NCI-H187 treated with DMSO at 0.1 percent for 48 hours (cell line): ENCODE results near the gene TECRL.

Source experiments
- DNase-seq: peaks from one replicate; lab custom pipeline; 2025; lab: John Stamatoyannopoulos, UW

The TECRL gene

DNA sequence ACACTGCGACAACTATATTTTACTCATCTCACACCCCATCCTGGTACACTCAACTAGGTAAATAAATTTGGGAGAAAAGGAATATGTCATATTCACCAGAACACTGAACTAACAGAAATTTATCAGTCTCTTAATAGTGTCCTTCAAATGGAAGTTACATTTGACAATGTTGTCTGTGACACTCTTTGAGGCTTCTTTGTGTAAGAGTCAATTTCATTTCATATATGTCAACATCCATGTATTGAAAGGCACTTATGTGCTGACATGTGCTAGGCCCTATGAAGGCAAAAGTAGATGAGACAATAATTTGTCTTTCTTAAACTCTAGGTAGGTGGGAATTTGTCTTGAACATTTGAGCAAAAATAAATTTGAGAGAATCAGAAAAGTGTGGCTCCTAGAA is 82.0 kb downstream of the TECRL start:
- no peak for DNase-seq

DNA sequence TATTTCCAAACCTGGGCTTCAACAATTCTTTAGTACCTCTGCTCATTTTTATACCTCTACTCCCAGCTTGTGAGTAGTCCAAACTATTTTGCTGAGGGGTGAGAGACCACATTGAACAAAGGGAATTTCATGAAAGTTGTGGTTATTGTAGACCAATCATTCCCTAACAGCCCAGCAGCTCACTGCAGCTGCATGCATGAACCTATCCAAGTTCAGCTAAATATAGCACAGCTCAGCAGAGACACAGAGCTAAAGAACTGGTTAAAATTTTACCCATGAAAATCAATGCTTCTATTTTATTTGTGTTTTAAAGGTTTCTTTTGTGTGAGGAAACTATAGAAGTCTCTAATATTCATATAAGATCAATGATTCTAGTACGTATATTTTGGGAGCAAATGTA is 82.7 kb downstream of the TECRL start:
- no peak for DNase-seq

DNA sequence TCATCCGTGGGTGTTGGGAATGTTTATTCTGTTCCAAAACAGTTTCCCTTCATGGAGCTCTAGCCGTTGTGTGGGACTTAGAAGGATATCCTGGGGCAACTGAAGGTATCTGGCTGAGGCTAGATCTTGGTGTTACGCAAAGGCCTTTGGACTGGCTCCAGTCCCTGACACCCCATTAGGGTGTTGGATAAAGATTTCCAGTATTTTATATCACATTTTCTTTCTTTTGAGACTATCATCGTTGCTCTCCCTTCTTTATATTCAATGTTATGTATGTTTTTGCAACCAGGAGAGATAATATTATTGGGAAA is 103.0 kb downstream of the TECRL start:
- DNase-seq = no peak

DNA sequence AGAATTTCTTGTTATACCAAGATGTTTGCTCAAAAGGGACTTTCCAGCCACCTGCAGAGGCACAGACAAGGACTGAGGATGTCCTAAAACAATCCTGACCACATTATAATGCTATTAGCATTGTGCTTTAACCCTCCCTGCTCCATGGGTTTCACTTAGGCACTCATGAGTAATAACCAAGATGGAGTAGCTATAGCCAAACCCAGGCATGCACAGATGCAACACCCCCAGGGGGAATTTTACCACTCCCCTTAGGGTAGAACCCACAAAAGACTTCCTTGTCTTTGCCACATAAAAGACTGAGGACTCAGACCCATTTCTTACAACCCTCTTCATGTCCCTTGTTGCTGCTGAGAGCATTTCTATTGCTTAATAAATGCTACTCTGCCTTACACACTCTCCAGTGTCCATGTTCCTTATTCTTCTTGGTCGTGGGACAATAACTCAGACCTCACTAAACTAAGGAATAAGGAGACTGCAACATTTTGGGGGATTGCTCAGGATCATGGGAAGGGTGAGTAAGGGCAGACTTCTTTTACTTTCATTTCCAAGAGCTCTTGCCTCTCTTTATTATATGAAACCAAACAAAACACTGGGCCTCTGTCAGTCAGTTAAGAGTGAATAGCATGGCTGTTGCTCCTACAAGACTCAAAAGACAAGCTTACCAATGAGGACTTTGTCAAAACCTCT is 103.5 kb downstream of the TECRL start:
- no peak for DNase-seq

DNA sequence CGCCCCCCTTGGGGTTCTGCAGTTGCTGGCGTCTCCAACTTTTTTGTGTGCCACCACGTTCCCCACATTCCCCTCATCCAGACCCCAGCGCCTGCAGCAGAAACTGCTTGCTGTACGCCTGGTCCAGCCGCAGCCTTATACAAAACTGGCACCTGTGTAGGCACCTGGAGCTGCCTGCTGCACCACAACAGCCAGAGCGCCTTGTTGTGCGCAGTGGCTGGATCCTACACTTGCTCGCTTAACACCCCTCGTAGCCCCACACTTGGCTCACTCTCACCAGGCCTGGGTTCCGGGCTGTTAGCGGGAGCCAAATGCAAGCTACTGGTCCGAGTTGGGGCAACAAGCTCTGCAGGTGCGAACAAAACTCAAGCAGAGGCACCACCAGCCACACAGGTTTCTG is 136.8 kb downstream of the TECRL start:
- no peak for DNase-seq

DNA sequence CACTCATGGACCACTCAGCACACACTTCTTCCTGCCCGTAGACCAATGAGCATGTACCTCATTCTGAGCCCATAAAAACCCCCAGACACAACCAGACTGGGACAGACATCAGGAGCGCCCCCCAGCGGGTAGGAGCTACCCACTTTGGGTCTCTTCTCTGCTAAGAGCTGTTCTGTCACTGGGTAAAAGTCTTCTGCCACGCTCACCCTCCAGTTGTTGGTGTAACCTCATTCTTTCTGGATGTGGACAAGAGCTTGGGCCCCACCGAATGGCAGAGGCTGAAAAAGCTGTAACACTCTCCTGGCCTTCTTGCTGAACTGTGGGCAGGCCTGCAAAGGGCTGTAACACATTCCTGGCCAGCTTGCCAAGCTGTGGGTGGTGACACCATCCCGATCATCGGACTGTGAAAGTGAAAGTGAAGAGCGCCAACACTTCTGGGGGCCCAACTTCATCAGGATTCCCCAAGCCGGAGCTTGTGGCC is 137.6 kb downstream of the TECRL start:
- DNase-seq = no peak

DNA sequence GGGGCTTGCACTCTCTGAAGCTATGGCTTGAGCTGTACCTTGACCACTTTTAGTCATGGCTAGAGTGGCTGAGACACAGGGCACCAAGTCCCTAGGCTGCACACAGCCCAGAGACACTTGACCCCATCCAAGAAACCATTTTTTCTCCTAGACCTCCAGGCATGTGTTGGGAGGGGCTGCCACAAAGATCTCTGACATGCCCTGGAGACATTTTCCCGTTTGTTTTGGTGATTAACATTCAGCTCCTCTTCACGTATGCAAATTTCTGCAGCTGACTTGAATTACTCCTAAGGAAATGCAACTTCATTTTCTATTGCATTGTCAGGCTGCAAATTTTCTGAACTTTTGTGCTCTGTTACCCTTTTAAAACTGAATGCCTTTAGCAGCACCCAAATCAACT is 142.6 kb downstream of the TECRL start:
- DNase-seq = no peak

DNA sequence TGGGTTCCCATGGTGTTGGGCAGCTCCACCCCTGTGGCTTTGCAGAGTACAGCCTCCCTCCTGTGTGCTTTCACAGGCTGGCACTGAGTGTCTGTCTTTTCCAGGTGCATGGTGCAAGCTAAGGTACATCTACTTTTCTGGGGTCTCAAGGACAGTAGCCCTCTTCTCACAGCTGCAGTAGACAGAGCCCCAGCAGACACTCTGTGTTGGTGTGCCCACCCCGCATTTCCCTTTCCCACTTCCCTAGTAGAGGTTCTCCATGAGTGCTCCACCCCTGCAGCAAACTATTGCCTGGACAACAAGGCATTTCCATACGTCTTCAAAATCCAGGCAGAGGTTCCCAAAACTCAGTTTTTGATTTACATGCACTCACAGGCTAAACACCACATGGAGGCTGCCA is 143.0 kb downstream of the TECRL start:
- no peak for DNase-seq

DNA sequence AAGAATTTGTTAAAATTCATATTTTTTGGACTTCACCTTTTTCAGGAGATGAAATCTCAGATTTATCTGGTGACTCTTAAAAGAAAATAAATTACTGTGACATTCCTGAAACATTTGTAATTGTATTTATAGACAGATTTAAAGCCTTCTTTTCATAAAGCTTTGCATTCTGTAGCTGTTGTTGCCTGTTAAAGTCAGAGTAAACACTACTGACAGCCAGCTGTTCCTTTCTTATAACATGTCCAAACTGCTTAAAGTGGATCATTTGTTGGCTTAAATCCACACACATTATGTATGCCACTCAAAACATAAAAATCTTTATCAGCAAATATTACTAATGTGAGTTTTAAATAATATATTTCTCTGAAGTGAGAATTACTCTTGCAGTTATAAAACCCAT is 157.5 kb downstream of the TECRL start:
- no peak for DNase-seq

DNA sequence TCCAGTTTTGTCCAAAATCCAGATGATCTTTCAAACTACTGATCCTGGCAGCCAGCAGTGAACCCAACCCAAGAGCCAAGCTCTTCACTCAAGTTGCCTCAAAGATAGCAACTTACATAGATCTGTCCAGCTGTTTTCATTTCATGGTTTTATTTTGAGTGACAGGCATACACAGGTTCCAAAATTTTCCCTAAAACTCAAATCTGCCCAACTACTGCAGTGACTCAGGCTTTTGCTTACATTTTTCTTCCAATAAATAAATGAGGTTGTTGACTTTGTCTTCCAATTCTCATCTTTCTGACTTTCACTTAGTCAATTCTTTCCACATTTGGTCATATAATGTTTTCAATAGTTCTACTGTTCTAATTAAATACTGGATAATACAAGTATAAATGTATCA is 158.8 kb downstream of the TECRL start:
- no peak for DNase-seq

DNA sequence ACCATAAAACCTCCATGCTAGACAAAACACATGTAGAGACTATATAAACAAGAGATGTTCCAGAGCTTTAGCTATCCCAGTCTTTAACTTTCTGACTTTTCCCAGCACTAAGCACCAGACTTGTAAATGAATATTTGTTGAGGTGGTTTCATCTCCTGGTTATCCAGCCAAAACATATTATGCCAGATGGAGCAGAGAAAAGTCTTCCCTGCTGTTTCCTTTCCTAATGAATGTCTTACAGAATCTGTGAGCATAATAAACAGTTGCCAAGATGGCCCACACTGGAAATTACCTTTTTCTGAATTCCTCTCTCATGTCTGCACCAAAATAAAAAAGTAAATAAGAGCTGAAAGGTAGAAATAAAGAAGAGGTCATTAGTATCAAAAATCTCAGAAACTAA is 159.2 kb downstream of the TECRL start:
- DNase-seq = no peak

DNA sequence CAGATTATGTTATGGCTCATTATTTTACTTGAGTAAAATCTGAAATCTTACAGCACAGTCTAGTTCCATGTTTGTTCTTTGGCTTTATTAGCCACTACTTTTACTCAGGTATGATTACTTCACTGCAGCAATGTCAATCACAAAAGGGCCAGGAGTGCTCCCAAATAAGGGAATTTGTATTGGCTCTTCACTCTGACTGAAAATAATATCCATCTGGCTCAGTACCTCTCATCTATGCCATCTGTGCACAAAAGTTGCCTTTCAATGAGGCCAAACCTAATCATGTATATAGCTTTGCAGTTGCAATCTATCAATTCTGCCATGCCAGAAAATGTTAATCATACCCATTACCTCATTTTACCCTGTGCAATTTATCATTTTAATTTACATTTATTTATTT is 161.1 kb downstream of the TECRL start:
- DNase-seq = no peak

DNA sequence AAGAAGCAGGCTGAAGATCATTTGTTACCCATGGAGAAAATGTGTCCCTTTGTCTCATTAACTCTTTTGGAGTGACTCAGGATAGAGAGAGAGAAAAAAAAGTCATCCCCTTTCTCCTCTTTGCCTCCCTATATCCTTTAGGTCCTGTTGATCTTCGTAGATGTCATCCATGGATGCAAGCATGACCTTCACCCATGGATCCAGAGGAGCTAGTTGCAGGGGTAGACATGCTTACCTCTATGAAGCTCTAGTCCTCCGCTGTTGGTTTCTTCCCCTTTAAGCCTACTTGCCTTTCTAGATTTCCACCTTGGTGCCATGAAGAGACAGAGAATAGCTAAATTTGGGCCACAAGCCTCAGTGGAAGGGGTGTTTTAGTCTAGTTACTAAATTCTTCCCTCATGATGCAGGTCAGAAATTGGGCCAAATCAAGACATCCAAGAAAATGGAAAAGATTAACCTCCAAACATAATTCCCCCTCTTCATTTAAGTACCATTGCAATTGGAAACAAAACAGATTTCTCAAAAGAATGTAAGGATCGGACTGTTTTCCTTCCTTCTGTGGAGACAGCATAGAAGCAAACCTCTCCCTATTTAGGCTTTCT is 178.4 kb downstream of the TECRL start:
- no peak for DNase-seq
